Stimulated activated CD4-positive, alpha-beta T cell treated with anti-CD3 and anti-CD28 coated beads, Interleukin-1b, Interleukin-23, amount 100 ng/mL, for 1 hour (primary cell): ENCODE data around the gene TRAPPC10.

ENCODE experiments used
- DNase-seq, 2 donors: peaks; one replicate each; pipeline ENCODE4 v3.0.0-alpha.2; 2020; ENCODE audit warnings: low read depth in 2 of 2

Gene TRAPPC10

GRCh38 chr21:43981871-43982210, 30.3 kb upstream of the TRAPPC10 start:
- no peak for DNase-seq

GRCh38 chr21:43982489-43983078, 29.5 kb upstream of the TRAPPC10 start:
- DNase-seq = no peak

DNA sequence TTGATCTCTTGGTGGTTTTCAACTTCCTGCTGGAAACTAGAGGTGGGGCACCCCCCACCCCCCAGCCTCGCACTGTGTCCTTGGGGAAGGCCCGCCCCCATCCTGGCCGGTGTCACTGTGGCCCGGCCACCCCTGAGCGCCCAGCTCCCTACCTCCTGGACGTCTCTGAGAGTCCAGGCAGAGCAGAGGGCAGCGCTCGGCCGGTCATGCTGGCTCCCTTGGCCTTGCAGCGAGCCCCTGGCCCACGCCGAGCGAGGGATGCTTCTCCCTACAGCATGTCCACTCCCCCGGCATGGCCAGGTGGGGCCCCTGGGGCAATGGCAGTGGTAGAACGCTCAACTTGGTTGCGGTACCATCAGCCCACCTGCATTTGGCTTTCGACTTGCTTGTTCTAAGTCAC, 28.7 kb upstream of the TRAPPC10 start:
- DNase-seq = no peak

- no peak for DNase-seq
Observed at GRCh38 chr21:43983860-43984420, 28.2 kb upstream of the TRAPPC10 start.

- DNase-seq = no peak
Observed at GRCh38 chr21:43984905-43985689, 27.0 kb upstream of the TRAPPC10 start.

- DNase-seq = no peak
Observed at GRCh38 chr21:43985690-43986251, 26.3 kb upstream of the TRAPPC10 start.

- no peak for DNase-seq
Observed at GRCh38 chr21:43986544-43987451, 25.3 kb upstream of the TRAPPC10 start.

DNA sequence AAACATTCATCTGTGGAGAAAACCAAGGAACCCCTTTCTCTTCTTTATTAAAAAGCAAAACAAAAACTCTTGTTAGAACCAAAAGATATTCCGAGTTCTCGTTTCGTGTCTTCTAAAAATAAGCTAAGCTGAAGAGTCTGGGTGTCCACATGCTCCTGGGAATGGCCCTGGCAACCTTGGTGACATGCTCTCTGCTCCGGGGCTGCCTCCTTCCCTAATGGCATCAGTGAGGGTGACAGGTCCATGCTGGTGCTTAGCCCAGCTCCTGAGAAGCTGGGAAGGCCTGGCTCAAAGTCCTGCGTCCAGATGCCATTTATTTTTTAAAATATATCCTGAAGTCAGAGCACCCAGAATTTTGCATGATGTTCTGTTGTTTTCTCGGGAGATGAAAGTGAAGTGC, 24.6 kb upstream of the TRAPPC10 start:
- no peak for DNase-seq

GRCh38 chr21:43988016-43988415, 24.1 kb upstream of the TRAPPC10 start:
- DNase-seq = no peak

GRCh38 chr21:43988506-43989230, 23.4 kb upstream of the TRAPPC10 start:
- no peak for DNase-seq

DNA sequence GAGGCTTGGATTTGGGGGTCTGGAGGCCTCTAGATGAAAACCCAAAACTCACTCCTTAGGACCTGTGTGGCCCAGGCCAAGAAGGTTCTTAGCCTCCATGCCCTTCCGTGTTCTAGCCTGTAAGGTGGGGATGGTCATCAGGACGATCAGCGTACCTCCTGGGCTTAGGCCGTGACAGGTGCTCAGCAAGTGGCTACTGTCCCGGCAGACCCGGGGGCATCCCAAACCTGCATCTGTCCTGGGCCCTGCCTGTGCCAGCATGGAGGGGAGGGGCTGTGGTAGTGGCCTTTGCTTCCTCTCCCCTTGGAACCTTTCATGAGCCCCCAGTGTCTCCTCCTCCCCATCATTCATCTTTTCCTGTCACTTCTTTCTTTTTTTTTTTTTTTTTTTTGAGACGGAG, 22.7 kb upstream of the TRAPPC10 start:
- DNase-seq = no peak

- DNase-seq = no peak
Observed at GRCh38 chr21:43991447-43991991, 20.6 kb upstream of the TRAPPC10 start.

- DNase-seq = no peak
Observed at GRCh38 chr21:43992121-43992520, 20.0 kb upstream of the TRAPPC10 start.

GRCh38 chr21:43993420-43993934, 18.6 kb upstream of the TRAPPC10 start:
- DNase-seq = no peak

- no peak for DNase-seq
Observed at GRCh38 chr21:43994085-43994484, 18.0 kb upstream of the TRAPPC10 start.

DNA sequence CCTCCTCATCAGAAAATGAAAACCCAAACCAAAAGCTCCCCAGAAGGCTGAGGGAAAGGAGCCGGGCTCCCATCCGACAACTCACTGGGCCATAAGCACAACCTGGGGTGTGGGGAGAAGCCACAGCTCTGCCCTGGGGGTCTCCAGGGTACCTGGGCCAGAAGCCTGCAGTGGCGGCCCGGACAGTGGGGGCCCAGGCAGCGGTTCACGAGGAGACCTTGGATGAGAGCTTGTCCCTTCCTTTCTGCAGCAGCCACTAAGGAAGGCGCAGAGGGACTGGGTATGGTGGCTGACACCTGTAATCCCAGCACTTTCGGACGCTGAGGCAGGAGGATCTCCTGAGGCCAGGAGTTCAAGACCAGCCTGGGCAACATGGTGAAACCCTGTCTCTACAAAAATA, 17.5 kb upstream of the TRAPPC10 start:
- DNase-seq = no peak

- no peak for DNase-seq
Observed at GRCh38 chr21:43995521-43996105, 16.5 kb upstream of the TRAPPC10 start.

GRCh38 chr21:43997766-43998742, 14.1 kb upstream of the TRAPPC10 start:
- DNase-seq = no peak

- no peak for DNase-seq
Observed at GRCh38 chr21:44000360-44000759, 11.7 kb upstream of the TRAPPC10 start.
